Suprapubic skin (tissue), 3 donors: ENCODE data around the gene MARVELD2.

Experiments
- POLR2AphosphoS5 ChIP-seq, 3 donors: sonication (generic); formaldehyde crosslinking; IDR thresholded peaks; one replicate each; pipeline ENCODE4 v1.6.1; 2017; ENCODE audit warnings: antibody characterized with exemption in 3 of 3
- TF ChIP-seq, protein P1 (sequence below), 2 donors: fragments of 200-600 bp in 1 of 2; fragments of 450-650 bp in 1 of 2; sonication (generic) in 1 of 2; IDR thresholded peaks; one replicate each; pipeline ENCODE4 v1.5.1; 2016 to 2019; ENCODE audit warnings: antibody characterized with exemption in 2 of 2, mild to moderate bottlenecking in 1 of 2, moderate library complexity in 1 of 2

- TF ChIP-seq, protein P1, sequence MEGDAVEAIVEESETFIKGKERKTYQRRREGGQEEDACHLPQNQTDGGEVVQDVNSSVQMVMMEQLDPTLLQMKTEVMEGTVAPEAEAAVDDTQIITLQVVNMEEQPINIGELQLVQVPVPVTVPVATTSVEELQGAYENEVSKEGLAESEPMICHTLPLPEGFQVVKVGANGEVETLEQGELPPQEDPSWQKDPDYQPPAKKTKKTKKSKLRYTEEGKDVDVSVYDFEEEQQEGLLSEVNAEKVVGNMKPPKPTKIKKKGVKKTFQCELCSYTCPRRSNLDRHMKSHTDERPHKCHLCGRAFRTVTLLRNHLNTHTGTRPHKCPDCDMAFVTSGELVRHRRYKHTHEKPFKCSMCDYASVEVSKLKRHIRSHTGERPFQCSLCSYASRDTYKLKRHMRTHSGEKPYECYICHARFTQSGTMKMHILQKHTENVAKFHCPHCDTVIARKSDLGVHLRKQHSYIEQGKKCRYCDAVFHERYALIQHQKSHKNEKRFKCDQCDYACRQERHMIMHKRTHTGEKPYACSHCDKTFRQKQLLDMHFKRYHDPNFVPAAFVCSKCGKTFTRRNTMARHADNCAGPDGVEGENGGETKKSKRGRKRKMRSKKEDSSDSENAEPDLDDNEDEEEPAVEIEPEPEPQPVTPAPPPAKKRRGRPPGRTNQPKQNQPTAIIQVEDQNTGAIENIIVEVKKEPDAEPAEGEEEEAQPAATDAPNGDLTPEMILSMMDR (IDR thresholded peaks at IDR 0.05) = no peak
- no peak for TF ChIP-seq POLR2AphosphoS5 (IDR thresholded peaks at IDR 0.05)
These were observed 37.2 kb downstream of the MARVELD2 start for GRCh38 chr5:69451941-69452647.
